ENCODE results near the gene LAD1.

The LAD1 gene

DNA sequence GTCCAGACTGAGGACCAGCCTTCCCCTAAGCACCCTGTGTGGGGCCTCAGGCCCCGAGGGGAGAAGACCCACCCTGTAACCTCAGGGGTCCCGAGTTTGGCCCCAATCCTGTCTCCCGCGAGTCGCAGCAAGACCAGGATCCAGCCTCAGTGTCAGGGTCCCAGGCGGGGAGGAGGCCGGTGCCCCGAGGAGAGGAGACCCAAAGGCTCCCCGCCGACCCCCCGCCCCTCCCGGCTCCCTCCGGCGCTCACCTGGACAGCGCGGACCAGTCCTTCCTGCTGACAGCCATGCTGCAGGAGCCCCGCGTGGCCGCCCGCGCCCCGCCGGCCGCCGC is at the start of gene LAD1:
TSS of gene LAD1 (minus strand) at position 307 of the 334 bp plus-strand sequence. CDS start at position 289, 18 bp downstream.
- DNase-seq = no peak

DNA sequence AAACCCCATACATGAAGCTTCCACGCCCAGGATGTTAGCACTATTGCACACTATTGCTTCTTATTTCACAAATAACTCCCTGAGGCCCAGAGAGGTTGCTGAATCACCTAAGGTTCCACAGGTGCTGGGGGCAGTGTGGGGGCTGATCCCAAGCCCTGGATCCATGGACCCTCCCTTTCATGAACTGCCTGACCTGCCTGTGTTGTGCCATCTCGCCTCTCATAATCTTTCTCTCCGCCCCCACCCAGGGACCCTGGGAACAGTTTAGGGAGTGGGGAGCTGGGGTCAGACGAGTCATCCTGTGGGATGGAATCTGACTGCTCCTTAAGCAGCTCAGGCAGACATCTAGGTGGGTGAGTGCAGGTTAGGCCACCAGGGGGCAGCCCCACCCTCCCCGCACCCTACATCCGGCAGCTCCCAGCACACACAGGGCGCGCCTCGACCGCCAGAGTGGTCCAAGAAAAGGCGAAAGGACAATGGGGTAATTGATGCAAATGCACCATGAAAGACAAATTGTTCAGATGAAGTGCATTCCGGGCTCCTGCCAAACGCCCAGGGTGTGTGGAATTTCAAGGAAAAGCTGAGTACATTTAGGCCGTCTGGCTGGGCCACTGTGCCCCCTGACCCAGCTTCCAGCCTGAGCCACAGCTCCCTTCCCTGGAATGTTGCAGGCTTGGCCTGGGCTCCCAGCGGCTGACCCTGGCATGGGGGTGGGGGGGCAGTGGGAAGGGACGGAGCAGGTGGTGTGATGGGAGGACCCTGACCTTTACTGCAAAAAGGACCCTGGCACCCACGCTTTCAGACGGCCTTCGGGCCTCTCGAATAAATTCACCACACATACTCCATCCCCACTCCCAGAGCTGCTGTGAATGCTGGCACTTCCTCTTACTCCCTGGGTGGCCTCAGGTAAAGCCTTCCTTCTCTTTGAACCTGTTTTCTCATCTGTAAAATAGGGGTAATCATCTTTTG is 49.1 kb upstream of the LAD1 start:
- DNase-seq = no peak

DNA sequence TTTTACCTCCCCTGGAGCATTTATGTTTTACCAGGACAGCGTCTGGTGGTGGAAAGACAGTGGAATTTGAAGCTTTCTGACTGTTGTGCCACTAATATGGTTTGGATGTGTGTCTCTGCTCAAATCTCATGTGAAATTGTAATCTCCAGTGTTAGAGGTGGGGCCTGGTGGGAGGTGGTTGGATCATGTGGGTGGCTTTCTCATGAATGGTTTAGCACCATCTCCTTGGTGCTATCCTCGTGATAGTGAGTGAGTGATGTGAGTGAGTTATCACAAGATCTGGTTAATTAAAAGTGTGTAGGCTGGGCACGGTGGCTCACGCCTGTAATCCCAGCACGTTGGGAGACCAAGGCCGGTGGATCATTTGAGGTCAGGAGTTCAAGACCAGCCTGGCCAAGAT is 46.2 kb upstream of the LAD1 start:
- no peak for DNase-seq

GRCh38 chr1:201444792-201445191 is 45.7 kb upstream of the LAD1 start:
- no peak for DNase-seq

- no peak for DNase-seq
Observed at GRCh38 chr1:201443747-201444146, 44.6 kb upstream of the LAD1 start.

DNA sequence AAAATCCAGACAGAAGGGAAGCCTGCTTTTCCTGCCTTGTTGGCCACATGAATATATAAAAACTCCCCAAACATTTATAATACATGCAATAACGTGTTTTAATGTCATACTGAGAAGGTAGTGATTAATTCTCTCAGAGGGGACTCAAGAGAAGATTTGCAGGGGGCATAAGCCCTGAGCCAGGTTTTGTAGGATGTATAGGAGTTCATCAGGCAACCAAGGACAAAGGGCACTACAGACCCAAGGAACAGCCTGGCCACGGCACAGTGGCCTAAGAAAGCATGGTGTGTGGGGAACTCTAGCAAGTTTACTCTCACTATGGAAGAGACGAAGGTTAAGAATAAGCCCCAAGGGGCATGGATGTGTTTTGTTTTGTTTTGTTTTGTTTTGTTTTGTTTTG is 37.8 kb upstream of the LAD1 start:
- DNase-seq = no peak

DNA sequence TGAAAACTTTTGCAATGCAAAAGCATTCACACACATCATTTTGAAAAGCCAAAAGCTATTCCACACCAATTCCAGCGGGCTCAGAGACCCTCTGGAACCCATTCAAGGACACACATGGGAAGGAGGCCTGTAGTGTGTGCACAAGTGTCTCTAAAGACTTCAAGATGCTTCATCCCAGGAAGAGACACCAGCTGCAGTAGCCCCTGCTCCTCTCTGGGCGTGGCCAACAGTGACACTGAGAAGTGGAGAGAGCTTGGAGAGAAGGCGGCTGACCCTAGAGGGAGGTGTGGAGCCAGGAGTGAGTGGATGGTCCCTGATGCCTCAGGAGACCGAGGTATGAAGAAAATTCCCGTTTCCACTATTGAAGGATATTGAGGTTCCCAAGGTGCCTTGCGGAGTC is 37.3 kb upstream of the LAD1 start:
- DNase-seq = no peak

DNA sequence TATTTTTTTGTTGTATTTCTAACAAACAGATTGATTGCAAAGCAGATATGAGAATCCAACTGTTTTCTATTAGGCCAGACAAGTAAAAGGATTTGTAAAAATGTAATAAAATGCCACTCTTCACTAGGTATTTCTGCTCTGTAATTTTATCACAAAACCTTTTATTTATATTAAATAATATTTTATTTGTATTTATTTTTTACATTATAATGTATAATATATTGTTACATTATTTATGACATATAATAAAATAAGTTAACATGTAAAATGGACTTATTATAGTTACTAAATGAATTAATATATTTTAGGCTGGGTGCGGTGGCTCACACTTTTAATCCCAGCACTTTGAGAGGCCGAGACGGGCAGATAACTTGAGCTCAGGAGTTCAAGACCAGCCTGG is 35.1 kb upstream of the LAD1 start:
- no peak for DNase-seq

GRCh38 chr1:201433609-201434008 is 34.5 kb upstream of the LAD1 start:
- no peak for DNase-seq

DNA sequence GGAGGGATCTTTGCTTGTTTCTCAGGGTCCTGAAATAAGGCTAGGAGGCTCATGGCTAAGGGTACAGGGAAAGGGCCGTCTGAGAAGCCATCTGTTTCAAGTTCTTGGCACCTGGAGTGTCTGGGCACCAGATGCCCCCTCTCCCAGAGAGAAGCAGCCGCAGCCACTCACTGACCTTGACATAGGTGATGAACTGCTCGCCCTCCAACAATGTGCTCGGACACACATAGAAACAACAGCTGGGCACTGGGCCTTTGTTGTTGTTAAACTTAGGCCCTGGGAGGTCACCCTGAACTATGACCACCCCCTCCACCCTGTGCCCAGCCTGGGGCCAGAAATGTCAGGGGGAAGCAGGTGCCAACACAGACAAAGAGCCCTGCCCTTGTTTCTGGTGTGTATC is 31.7 kb upstream of the LAD1 start:
- no peak for DNase-seq

DNA sequence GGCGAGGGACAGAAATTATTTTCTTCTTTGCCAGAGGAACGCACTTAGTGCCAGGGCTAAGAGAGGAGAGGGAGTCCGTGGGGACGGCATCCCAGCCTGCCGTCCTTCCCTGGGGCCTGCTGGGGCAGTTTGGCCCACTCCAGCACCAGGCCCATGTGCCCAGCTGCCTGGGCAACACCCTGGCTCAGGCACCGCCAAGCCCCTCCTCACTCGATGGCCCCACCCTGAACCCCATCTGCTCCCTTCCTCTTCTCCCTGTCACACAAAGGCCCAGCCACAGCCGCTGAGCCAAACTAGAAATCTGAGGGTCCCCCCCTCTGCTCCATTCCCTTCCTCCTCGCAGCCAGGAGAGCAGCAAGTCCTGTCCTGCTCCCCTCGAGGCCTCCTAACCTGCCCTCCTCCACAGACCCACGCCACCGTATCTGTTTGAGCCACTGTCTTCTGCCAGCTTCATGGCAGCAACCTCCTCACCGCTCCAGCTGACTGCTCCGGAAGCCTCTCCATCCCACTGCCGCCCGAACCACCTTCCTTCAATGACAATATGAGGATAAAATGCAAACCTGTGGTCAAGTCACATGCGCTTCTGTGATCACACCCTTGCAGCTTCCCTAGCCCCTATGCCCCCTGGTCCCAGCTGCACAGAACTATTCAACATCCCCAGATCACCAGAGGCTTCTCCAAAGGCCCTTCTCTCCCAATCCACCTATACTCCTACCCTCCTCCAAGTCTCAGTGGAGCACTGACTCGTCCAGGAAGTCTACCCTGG is 30.8 kb upstream of the LAD1 start:
- DNase-seq = no peak

DNA sequence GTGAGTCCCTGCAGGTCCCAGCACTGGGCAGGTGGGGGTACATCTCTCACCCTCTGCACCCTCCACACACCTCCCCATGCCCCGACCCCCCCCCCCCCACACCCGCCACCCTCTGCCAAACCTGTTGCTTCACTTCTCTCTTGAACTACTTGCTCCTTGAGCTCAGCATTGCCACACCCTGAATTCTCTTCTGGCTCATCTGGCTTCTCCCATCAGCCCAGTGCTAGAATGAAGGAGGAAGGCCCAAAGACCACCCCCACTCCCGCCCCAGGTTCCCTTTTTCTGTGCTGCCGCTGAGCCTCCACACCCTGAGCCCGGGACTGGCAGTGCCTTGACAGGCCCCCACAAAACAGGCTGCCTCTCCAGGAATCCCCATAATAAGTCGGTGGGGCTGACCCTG is 28.8 kb upstream of the LAD1 start:
- DNase-seq = no peak

GRCh38 chr1:201426479-201427310 is 27.6 kb upstream of the LAD1 start:
- DNase-seq = no peak

- no peak for DNase-seq
Observed at GRCh38 chr1:201424146-201424545, 25.0 kb upstream of the LAD1 start.

DNA sequence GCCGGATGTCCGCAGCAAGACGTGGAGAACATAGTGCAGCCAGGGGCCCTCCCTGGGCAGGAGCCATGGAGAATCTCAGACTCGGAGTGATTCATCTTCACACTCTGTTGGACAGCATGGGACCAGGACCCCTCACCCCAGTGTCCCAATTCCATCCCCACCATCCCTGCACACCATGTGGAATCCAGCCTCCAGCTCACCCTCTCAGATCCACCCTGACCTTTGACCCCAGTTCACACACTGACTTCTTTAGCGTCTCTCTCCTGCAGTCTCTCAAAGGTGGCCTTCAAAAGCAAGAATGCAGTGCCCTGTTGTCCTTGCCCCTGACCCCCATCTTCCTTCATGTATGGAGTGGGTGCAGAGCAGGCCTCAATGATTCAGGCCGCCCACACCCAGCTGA is 24.5 kb upstream of the LAD1 start:
- no peak for DNase-seq

DNA sequence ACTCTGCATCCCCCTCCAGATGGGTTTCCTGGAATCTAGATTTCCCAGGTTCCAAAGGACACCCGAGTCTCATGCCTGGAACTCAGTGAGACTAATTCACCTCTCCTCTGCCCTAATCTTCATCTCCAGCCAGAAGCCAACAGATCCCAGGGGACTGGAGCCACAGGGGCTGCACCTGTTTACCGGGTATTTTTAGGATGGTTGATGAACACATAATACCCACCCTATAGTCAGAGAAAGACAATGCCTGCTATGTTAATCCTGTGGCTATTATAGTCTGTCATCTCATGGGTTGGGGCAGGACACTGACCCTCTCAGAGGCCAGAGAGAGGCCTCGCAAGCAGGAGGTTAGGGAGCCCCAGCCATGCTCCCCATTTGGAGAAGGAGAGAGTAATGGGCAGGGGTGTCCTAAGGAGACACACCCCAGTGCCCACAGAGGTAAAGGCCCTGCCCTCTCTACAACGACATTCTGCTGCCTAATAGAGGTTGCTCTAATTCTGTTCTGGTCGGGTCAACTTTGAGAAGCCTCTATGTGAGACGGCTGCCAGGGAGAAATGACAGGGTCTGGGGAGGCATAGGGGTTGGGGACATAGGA is 23.4 kb upstream of the LAD1 start:
- DNase-seq = no peak

DNA sequence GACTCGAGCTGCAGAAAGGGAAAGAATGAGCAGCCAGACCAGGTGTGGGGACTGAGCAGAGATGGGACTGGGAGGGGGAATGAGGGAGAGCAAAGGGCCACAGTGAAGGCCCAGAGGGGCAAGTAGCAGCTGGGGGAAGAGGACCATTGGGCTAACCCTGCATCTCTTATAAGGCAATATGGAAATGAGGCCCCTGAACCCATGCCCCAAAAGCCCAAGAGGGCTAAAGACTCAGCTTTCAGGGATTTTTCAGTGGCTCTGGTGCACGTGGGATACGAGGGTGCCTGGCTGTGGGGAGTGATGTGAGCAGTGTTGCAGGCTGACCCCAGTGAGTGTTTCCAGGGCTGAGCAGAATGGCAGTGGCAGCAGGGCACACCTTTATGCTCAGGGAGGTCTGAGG is 22.9 kb upstream of the LAD1 start:
- no peak for DNase-seq

GRCh38 chr1:201421041-201421440 is 21.9 kb upstream of the LAD1 start:
- DNase-seq = no peak

- DNase-seq = no peak
Observed at GRCh38 chr1:201420608-201421002, 21.5 kb upstream of the LAD1 start.

GRCh38 chr1:201419746-201420607 is 20.9 kb upstream of the LAD1 start:
- no peak for DNase-seq

GRCh38 chr1:201419256-201419655 is 20.1 kb upstream of the LAD1 start:
- DNase-seq = no peak

DNA sequence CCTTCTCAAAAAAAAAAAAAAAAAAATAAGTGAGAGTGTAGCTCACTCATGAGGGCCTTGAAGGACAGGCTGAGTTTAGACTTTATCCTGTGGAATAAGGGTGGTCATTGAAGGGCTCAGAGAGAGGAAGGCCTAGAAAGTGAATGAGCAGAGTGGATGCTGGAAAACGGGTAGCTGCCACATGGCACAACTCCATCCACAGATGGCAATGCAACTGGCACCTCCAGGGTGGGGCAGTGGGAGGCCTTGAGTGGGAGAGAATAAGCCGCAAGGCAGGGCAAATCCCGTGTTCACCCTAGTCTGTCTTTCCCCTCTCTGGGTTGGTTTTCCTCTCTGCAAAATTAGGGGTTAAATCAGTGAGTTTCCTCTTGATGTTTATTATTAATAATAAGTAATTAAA is 19.3 kb upstream of the LAD1 start:
- DNase-seq = no peak

All from DMS79 (cell line).